ENCODE data around the gene HDAC2.
A peak's percentile ranks its signal among the peaks of the same experiment; 100 is the strongest.
"Not testable (repeated sequence)": the region's sequence is repeated elsewhere in the genome, so short reads cannot be mapped to it uniquely, and the experiment has no call there.

The HDAC2 gene

GRCh38 chr6:113971741-113972140 is 793 bp upstream of the HDAC2 start:
- DNase-seq (ENCODE audit: low read depth in 2 of 2), result no peak

GRCh38 chr6:113969888-113970804 is 802 bp downstream of the HDAC2 start:
- peak; percentile 18 to 38 for DNase-seq (ENCODE audit: low read depth in 2 of 2)

- DNase-seq (ENCODE audit: low read depth in 2 of 2), result no peak
These were observed 2.5 kb downstream of the HDAC2 start for GRCh38 chr6:113968472-113968871.

GRCh38 chr6:113967777-113968176 is 3.2 kb downstream of the HDAC2 start:
- DNase-seq (ENCODE audit: low read depth in 2 of 2), result no peak

- DNase-seq (ENCODE audit: low read depth in 2 of 2), result no peak
These were observed 10.2 kb downstream of the HDAC2 start for GRCh38 chr6:113960795-113961194.

- no peak for DNase-seq (ENCODE audit: low read depth in 2 of 2)
These were observed 11.7 kb downstream of the HDAC2 start for GRCh38 chr6:113959235-113959634.

- DNase-seq (ENCODE audit: low read depth in 2 of 2), result no peak
These were observed 16.3 kb downstream of the HDAC2 start for GRCh38 chr6:113954653-113955052.

GRCh38 chr6:113953346-113953745 is 17.6 kb downstream of the HDAC2 start:
- no peak for DNase-seq (ENCODE audit: low read depth in 2 of 2)

- DNase-seq (ENCODE audit: low read depth in 2 of 2), result no peak
These were observed 21.4 kb downstream of the HDAC2 start for GRCh38 chr6:113949499-113949898.

- no peak for DNase-seq (ENCODE audit: low read depth in 2 of 2)
These were observed 26.2 kb downstream of the HDAC2 start for GRCh38 chr6:113944701-113945100.

GRCh38 chr6:113939825-113940224 is 31.1 kb downstream of the HDAC2 start:
- no peak for DNase-seq (ENCODE audit: low read depth in 2 of 2)

GRCh38 chr6:113936093-113936934 is 34.6 kb downstream of the HDAC2 start:
- no peak for DNase-seq (ENCODE audit: low read depth in 2 of 2)

- no peak for DNase-seq (ENCODE audit: low read depth in 2 of 2)
These were observed 36.8 kb downstream of the HDAC2 start for GRCh38 chr6:113934101-113934500.

GRCh38 chr6:113931907-113932306 is 39.0 kb downstream of the HDAC2 start:
- DNase-seq (ENCODE audit: low read depth in 2 of 2), result not testable (repeated sequence)

- no peak for DNase-seq (ENCODE audit: low read depth in 2 of 2)
These were observed 40.8 kb downstream of the HDAC2 start for GRCh38 chr6:113930183-113930582.

- DNase-seq (ENCODE audit: low read depth in 2 of 2), result no peak
These were observed 43.9 kb downstream of the HDAC2 start for GRCh38 chr6:113927001-113927400.

- no peak for DNase-seq (ENCODE audit: low read depth in 2 of 2)
These were observed 45.6 kb downstream of the HDAC2 start for GRCh38 chr6:113925378-113925777.

GRCh38 chr6:113924312-113924723 is 46.6 kb downstream of the HDAC2 start:
- DNase-seq (ENCODE audit: low read depth in 2 of 2), result no peak

GRCh38 chr6:113923526-113923925 is 47.4 kb downstream of the HDAC2 start:
- no peak for DNase-seq (ENCODE audit: low read depth in 2 of 2)

GRCh38 chr6:113921299-113921904 is 49.5 kb downstream of the HDAC2 start:
- DNase-seq (ENCODE audit: low read depth in 2 of 2), result no peak

GRCh38 chr6:113920663-113921267 is 50.2 kb downstream of the HDAC2 start:
- no peak for DNase-seq (ENCODE audit: low read depth in 2 of 2)

- not testable (repeated sequence) for DNase-seq (ENCODE audit: low read depth in 2 of 2)
These were observed 60.7 kb downstream of the HDAC2 start for GRCh38 chr6:113910285-113910684.

Measured in activated CD4-positive, alpha-beta T cell treated with anti-CD3 and anti-CD28 coated beads for 24 hours (primary cell).